B cell (primary cell): ENCODE data around the gene STBD1.

Source experiments
- EZH2 ChIP-seq: IDR thresholded peaks from 2 replicates; pipeline ENCODE4 v1.6.1; 2012; ENCODE audit warnings: borderline replicate concordance, low read depth, mild to moderate bottlenecking, moderate library complexity, low read length; ENCODE audit not compliant: insufficient read depth, poor library complexity, severe bottlenecking
- TF ChIP-seq, protein P1 (sequence below): fragments of 200-600 bp; IDR thresholded peaks from one replicate; pipeline ENCODE4 v1.8.0; 2022; ENCODE audit warnings: antibody characterized with exemption, mild to moderate bottlenecking

DNA sequence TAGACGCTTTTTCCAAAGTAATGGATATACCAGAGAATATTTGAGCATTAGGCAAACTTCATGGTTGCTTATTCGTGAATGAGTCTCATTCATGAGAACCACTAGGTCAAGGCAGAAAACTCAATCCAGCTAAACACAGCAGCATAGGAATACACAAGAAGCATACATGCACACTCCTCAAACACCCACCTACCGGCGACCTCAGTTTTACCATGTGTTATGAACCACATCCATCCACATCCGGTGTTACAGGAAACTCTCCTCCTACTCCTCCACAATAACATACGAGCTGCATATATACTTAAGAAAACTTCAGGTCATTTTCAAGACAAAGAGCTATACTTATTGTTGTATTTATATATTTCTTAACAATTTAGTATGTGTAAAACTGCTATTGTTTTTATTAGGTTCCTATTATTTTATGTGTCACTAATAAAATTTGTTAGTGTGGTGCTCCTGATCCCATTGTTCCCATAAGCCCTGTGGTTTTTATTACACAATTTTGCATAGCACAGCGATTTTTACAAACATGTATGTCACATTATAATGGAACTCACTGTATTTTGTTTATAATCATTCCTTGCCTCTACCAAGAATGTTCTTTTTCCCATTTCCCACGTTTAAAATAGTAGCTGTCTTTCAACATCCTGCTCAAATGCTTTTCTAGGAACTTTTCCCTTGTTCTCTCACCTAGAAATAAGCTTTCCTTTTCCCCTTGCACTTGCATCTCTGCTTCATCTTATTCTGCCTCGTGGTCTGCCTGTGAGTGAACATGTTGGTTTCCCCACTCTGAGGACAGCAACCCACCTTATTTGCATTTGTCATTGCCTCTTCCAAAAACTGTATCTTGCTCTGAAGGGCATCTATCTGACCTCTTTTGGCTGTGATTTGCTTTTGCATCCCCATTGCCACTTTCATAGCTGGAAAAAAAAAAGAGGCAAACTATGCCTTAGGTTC is 48.3 kb downstream of the STBD1 start:
- TF ChIP-seq, protein P1, sequence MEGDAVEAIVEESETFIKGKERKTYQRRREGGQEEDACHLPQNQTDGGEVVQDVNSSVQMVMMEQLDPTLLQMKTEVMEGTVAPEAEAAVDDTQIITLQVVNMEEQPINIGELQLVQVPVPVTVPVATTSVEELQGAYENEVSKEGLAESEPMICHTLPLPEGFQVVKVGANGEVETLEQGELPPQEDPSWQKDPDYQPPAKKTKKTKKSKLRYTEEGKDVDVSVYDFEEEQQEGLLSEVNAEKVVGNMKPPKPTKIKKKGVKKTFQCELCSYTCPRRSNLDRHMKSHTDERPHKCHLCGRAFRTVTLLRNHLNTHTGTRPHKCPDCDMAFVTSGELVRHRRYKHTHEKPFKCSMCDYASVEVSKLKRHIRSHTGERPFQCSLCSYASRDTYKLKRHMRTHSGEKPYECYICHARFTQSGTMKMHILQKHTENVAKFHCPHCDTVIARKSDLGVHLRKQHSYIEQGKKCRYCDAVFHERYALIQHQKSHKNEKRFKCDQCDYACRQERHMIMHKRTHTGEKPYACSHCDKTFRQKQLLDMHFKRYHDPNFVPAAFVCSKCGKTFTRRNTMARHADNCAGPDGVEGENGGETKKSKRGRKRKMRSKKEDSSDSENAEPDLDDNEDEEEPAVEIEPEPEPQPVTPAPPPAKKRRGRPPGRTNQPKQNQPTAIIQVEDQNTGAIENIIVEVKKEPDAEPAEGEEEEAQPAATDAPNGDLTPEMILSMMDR = no peak
- TF ChIP-seq EZH2 = no peak
